GM10266 (cell line): Measurements from ENCODE around the gene WDR33.

Experiments
- DNase-seq: peaks from one replicate; pipeline ENCODE4 v3.0.0; 2012; ENCODE audit errors: extremely low spot score
- TF ChIP-seq, protein P1 (sequence below): IDR thresholded peaks from 2 replicates; pipeline ENCODE4 v1.5.1; 2012; ENCODE audit warnings: mild to moderate bottlenecking, low read depth; ENCODE audit not compliant: control insufficient read depth, insufficient read depth; ENCODE audit errors: missing control alignments

WDR33 gene

GRCh38 chr2:127810619-127811396, at the start of gene WDR33:
WDR33 (minus strand) TSS chr2:127811171; CDS start chr2:127770981, 40,190 bp downstream.
- TF ChIP-seq, protein P1, sequence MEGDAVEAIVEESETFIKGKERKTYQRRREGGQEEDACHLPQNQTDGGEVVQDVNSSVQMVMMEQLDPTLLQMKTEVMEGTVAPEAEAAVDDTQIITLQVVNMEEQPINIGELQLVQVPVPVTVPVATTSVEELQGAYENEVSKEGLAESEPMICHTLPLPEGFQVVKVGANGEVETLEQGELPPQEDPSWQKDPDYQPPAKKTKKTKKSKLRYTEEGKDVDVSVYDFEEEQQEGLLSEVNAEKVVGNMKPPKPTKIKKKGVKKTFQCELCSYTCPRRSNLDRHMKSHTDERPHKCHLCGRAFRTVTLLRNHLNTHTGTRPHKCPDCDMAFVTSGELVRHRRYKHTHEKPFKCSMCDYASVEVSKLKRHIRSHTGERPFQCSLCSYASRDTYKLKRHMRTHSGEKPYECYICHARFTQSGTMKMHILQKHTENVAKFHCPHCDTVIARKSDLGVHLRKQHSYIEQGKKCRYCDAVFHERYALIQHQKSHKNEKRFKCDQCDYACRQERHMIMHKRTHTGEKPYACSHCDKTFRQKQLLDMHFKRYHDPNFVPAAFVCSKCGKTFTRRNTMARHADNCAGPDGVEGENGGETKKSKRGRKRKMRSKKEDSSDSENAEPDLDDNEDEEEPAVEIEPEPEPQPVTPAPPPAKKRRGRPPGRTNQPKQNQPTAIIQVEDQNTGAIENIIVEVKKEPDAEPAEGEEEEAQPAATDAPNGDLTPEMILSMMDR, result peak; percentile 48
- DNase-seq, result peak; percentile 90

- DNase-seq, result no peak
These were observed 49.2 kb upstream of the WDR33 start for GRCh38 chr2:127860130-127860529.

GRCh38 chr2:127859712-127860085, 48.7 kb upstream of the WDR33 start:
- DNase-seq, result peak; percentile 46

More at GRCh38 chr2:127860130-127860529, 49.2 kb upstream of the WDR33 start:
- TF ChIP-seq, protein P1, result no peak

GRCh38 chr2:127857265-127857808, 46.4 kb upstream of the WDR33 start:
- TF ChIP-seq, protein P1, result no peak
- DNase-seq, result peak; percentile 46

More at GRCh38 chr2:127859712-127860085, 48.7 kb upstream of the WDR33 start:
- TF ChIP-seq, protein P1, result no peak

DNA sequence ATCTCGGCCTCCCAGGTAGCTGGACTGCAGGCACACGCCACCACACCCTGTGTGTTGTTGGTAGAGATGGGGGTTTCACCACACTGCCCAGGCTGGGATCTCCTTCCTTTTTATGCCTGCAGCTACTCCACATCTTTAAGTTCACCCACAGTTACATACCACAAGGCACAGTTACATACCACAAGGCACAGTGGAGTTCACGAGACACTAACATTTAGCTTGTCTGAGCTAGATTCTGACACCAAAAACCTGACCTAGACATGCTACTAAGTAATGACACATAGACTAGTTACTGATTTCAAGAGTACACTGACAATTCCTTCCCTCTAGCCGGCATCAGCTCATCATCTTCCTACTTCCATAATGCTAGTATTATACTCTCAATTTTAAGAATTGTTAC, 42.7 kb upstream of the WDR33 start:
- TF ChIP-seq, protein P1, result no peak
- no peak for DNase-seq

- TF ChIP-seq, protein P1, result no peak
- no peak for DNase-seq
These were observed 41.4 kb upstream of the WDR33 start for GRCh38 chr2:127852388-127852787.

DNA sequence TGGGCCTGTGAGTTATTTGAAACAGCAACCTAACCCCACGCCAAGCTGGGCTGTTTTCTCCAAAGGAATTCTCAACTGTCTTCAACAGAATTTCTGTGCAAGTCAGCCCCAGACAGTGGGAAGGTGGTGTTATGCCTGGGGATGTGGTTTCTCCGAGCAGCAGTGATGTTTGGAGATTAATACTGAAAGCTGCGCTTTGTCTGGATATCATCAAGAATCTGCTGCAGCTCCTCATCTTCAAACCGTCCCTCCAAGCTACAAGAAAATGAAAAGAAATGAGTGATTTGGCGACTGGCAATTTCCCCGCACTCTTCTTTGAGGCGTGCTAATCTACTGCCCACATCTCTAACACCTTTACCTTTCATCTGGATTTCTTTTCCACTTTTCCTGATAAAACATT, 37.0 kb upstream of the WDR33 start:
- TF ChIP-seq, protein P1, result no peak
- DNase-seq, result no peak
